Mucosa of stomach (tissue), 1 donor: Measurements from ENCODE around the gene PRELID1.

Source experiments
- H3K27me3 ChIP-seq: one replicate; pipeline ENCODE4 v1.7.0; 2013; ENCODE audit warnings: mild to moderate bottlenecking, low read length; ENCODE audit not compliant: control insufficient read depth, insufficient read depth
- H3K36me3 ChIP-seq: one replicate; pipeline ENCODE4 v1.7.0; 2013; ENCODE audit warnings: low read length; ENCODE audit not compliant: control insufficient read depth, insufficient read depth
- H3K4me1 ChIP-seq: one replicate; pipeline ENCODE4 v1.7.0; 2013; ENCODE audit warnings: mild to moderate bottlenecking, low read length; ENCODE audit not compliant: control insufficient read depth, insufficient read depth
- H3K4me3 ChIP-seq: one replicate; pipeline ENCODE4 v1.7.0; 2013; ENCODE audit warnings: low read length
- H3K9ac ChIP-seq: one replicate; pipeline ENCODE4 v1.7.0; 2013; ENCODE audit warnings: mild to moderate bottlenecking, low read length, moderate library complexity
- H3K9me3 ChIP-seq: one replicate; pipeline ENCODE4 v1.7.0; 2013; ENCODE audit warnings: mild to moderate bottlenecking, low read length, moderate library complexity; ENCODE audit not compliant: control insufficient read depth
- donor health status: Pancreatic carcinoma.

PRELID1 gene

GRCh38 chr5:177349362-177349647, 45.7 kb downstream of the PRELID1 start:
- Histone ChIP-seq H3K36me3 (no peaks in the 10 kb centered on the region), H3K9me3 (no peaks in the 10 kb centered on the region), H3K4me1 (peaks cover 25% of the 10 kb centered on the region), H3K4me3 (no peak overlapping the region), H3K9ac (no peak overlapping the region), H3K27me3 (no peaks in the 10 kb centered on the region)

DNA sequence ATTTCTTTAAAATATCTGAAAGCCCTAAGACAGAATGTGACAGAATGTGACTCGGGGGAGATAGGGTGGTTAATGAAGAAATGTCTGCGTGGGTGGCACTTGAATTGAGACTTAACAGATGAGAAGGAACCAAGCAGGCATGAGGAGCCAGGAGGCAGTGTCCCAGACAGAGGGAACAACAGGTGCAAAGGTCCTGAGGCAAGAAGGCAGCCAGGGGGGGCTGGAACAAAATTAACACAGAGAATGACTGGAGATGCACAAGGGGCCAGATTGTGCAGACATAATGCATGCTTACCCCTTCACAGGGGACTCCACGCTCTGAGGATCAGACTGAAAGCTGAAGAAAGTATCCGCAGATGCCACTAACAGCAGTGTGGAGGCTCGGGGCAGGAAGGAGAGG, 46.2 kb downstream of the PRELID1 start:
- no peak overlapping the region for H3K4me3 ChIP-seq
- H3K4me1 ChIP-seq, result peaks cover 25% of the 10 kb centered on the region
- no peak overlapping the region for H3K9ac ChIP-seq
- no peaks in the 10 kb centered on the region for H3K9me3 ChIP-seq
- H3K27me3 ChIP-seq, result no peaks in the 10 kb centered on the region
- H3K36me3 ChIP-seq, result no peaks in the 10 kb centered on the region

- Histone ChIP-seq H3K27me3 (no peaks in the 10 kb centered on the region), H3K9me3 (no peaks in the 10 kb centered on the region), H3K4me3 (peak overlapping the region; percentile 86), H3K4me1 (peaks cover 25% of the 10 kb centered on the region), H3K9ac (peak overlapping the region; percentile 98), H3K36me3 (no peaks in the 10 kb centered on the region)
Measured at GRCh38 chr5:177350776-177351391, 47.3 kb downstream of the PRELID1 start.

DNA sequence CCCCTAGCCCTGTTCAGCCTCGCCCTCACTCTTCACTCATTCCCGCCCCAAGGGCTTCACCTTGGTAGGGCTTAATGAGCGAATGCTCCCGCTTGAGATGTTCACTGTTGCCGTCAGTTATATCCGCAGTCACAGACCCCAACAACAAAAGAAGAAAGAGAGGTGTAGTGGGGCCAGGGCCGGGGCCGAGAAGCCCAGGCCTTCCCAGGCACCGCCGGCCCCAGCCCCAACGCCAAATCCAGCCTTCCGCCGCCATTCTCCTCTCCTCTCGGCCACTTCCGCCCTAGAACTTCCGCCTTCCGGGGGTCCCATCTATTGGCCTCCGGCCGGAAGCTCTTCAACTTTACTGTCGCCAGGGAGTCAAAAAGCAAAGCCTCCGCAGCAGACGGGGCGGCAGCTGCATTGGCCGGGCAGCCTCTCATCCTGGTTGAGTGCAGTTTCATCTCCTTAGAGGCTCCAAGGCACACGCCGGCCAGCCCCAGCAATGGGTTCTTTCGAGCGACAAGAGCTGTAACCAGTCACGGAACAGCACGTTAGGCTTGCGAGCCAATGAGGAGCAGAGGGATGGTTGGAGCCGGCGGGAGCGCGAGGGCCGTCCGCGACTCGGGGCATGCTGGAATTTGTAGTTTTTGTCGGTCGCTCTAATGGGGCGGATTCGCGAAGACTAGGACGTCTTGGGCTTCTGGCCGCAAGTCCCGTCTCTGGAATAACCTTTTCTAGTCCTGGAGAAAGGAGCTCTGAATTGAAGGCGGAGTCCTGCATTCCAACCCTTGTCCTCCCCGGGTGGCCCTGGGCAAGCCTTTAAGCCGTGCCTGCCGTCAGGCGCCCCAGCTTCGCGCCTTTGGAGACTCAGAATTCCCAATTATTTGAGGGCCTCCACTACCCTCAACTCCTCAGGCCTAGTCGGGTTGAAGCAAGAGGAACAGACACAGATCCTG, 48.1 kb downstream of the PRELID1 start, which contains the start of gene LMAN2:
Gene LMAN2 (minus strand): TSS at position 277 of the 938 bp plus-strand sequence. CDS start 21 bp downstream, at position 256.
- Histone ChIP-seq H3K4me1 (peaks cover 25% of the 10 kb centered on the region), H3K9ac (peak within 1 kb of the TSS; percentile 98), H3K9me3 (no peaks in the 10 kb centered on the region), H3K27me3 (no peaks in the 10 kb centered on the region), H3K36me3 (no peaks in the 10 kb centered on the region), H3K4me3 (peak within 1 kb of the TSS; percentile 86)

GRCh38 chr5:177353093-177353492, 49.5 kb downstream of the PRELID1 start:
- Histone ChIP-seq H3K4me1 (peaks cover 32% of the 10 kb centered on the region), H3K9ac (no peak overlapping the region), H3K9me3 (no peaks in the 10 kb centered on the region), H3K27me3 (no peaks in the 10 kb centered on the region), H3K36me3 (no peaks in the 10 kb centered on the region), H3K4me3 (no peak overlapping the region)

GRCh38 chr5:177354256-177354655, 50.7 kb downstream of the PRELID1 start:
- Histone ChIP-seq H3K36me3 (no peaks in the 10 kb centered on the region), H3K9ac (no peak overlapping the region), H3K4me3 (no peak overlapping the region), H3K9me3 (no peaks in the 10 kb centered on the region), H3K4me1 (peaks cover 44% of the 10 kb centered on the region), H3K27me3 (no peaks in the 10 kb centered on the region)

DNA sequence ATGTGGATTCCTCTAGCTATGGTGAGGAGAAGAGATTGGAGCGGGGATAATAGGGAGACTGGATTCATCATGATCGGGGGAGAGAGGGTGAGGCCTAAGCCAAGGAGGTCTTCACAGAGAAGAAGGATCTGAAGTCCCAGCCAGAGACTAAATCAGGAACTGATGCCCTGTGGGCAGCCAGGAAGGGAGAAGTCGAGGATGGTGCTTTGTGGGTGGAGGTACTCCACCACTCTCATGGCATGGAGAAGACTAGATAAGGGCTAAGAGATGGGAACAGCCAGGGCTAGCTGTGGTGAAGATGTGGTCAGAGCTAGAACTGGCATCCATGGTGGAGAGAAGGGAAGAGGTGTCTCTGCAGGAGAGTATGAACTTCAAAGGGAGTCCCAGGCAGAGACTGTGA, 51.1 kb downstream of the PRELID1 start:
- H3K4me3 ChIP-seq, result no peak overlapping the region
- H3K4me1 ChIP-seq, result peaks cover 45% of the 10 kb centered on the region
- H3K36me3 ChIP-seq, result no peaks in the 10 kb centered on the region
- no peaks in the 10 kb centered on the region for H3K9me3 ChIP-seq
- H3K9ac ChIP-seq, result no peak overlapping the region
- H3K27me3 ChIP-seq, result no peaks in the 10 kb centered on the region

- Histone ChIP-seq H3K9ac (no peak overlapping the region), H3K9me3 (no peaks in the 10 kb centered on the region), H3K36me3 (no peaks in the 10 kb centered on the region), H3K27me3 (no peaks in the 10 kb centered on the region), H3K4me3 (no peak overlapping the region), H3K4me1 (peaks cover 39% of the 10 kb centered on the region)
Measured at GRCh38 chr5:177355162-177355867, 51.7 kb downstream of the PRELID1 start.

DNA sequence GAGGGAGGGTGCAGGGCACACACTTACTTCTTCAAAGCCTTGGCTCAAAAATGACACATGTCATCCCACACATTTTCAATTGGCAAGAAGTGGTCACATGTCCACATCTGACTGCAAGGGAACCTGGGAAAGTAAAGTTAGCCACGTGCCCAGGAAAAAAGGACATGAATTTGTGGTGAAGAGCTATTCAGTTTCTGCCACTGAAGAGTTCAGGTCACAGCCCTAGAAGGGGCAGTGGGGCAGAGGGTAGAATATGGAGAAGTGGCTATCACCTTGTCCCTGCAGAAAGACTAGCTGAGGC, 52.2 kb downstream of the PRELID1 start:
- H3K9ac ChIP-seq, result no peak overlapping the region
- no peaks in the 10 kb centered on the region for H3K36me3 ChIP-seq
- no peak overlapping the region for H3K4me3 ChIP-seq
- H3K4me1 ChIP-seq, result peaks cover 34% of the 10 kb centered on the region
- H3K9me3 ChIP-seq, result no peaks in the 10 kb centered on the region
- H3K27me3 ChIP-seq, result no peaks in the 10 kb centered on the region
